Measurements from ENCODE around the gene GDE1.

Gene GDE1

GRCh38 chr16:19490619-19491018 is 31.3 kb downstream of the GDE1 start:
- no peak for DNase-seq (ENCODE audit: insufficient read length, low spot score)
- FAIRE-seq, result no peak
- no peak for TF ChIP-seq CTCF (IDR thresholded peaks at IDR 0.05; ENCODE audit: insufficient read depth, missing control alignments)

- no peak for FAIRE-seq
- no peak for TF ChIP-seq CTCF (IDR thresholded peaks at IDR 0.05; ENCODE audit: insufficient read depth, missing control alignments)
- no peak for DNase-seq (ENCODE audit: insufficient read length, low spot score)
Measured at GRCh38 chr16:19488213-19488640, 33.7 kb downstream of the GDE1 start.

GRCh38 chr16:19486750-19487325 is 35.1 kb downstream of the GDE1 start:
- TF ChIP-seq CTCF (IDR thresholded peaks at IDR 0.05; ENCODE audit: insufficient read depth, missing control alignments), result no peak
- no peak for FAIRE-seq

GRCh38 chr16:19486051-19486450 is 35.8 kb downstream of the GDE1 start:
- FAIRE-seq (no peak), DNase-seq (ENCODE audit: insufficient read length, low spot score) (no peak)
- no peak for TF ChIP-seq CTCF (IDR thresholded peaks at IDR 0.05; ENCODE audit: insufficient read depth, missing control alignments)

More at GRCh38 chr16:19486750-19487325, 35.1 kb downstream of the GDE1 start:
- DNase-seq (ENCODE audit: insufficient read length, low spot score), result no peak

GRCh38 chr16:19485611-19486010 is 36.3 kb downstream of the GDE1 start:
- DNase-seq (ENCODE audit: insufficient read length, low spot score) (no peak), FAIRE-seq (no peak)
- TF ChIP-seq CTCF (IDR thresholded peaks at IDR 0.05; ENCODE audit: insufficient read depth, missing control alignments), result no peak

GRCh38 chr16:19484096-19484495 is 37.8 kb downstream of the GDE1 start:
- DNase-seq (ENCODE audit: insufficient read length, low spot score) (no peak), FAIRE-seq (no peak)
- TF ChIP-seq CTCF (IDR thresholded peaks at IDR 0.05; ENCODE audit: insufficient read depth, missing control alignments), result no peak

- FAIRE-seq, result no peak
- no peak for DNase-seq (ENCODE audit: insufficient read length, low spot score)
- no peak for TF ChIP-seq CTCF (IDR thresholded peaks at IDR 0.05; ENCODE audit: insufficient read depth, missing control alignments)
Measured at GRCh38 chr16:19482291-19482690, 39.6 kb downstream of the GDE1 start.
